NCI-H1048 (cell line): ENCODE results near the gene DOK1.

Source experiments
- DNase-seq: peaks from one replicate; lab custom pipeline; 2025; lab: John Stamatoyannopoulos, UW

Gene DOK1

GRCh38 chr2:74525717-74526648 lies 28.5 kb upstream of the DOK1 start, which contains the start of gene DQX1:
DQX1 (minus strand) TSS chr2:74526231; CDS start chr2:74525729, 502 bp downstream.
- no peak for DNase-seq

DNA sequence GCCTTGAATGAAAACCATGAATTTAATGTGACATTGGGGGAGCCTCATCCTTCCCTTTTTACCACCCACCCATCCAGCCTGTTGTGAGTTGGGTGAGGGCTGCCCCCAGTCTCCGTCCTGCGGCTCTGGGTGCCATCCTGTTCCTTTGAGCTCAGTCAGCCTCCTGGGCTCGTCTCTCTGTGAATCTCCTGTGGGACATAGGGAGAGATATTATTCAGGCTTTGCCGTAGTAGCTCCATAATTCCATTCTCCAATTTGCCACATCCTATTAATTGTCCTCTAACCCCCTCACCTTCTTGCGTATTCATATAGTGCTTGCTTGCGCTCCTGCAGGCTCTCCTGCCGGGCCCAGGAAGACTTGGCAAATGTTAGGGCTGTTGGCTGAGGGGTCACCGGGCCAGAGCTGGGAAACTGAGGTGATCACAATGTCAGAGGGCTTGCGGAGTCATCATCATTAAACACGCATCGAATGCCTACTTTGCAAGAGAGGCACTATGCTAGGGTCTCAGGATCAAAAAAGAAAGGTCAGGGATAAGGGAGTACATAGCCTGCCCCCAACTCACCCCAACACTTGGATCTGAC lies 27.8 kb upstream of the DOK1 start:
- no peak for DNase-seq

DNA sequence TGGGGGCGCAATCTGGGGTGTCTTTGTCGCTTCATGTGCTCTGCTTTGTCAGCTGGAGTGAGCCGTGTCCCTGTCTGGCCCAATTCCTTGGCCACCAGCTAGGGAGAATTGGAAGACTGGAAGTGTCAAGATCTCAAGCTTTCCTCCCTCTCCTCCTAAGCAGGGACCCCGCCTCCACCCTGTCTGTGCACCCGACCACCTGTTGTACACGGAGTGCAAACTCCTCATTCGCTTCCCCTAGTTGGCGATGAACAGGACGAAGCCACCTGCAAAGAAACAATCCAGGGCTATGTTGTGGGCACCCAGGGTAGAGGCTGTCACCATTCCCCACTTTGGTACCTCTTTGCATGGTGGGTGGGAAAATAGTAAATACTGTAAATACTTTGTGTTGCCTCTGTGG lies 26.8 kb upstream of the DOK1 start:
- DNase-seq: no peak

- DNase-seq: no peak
These were observed 25.7 kb upstream of the DOK1 start for GRCh38 chr2:74528600-74529356.

- peak; percentile 93 for DNase-seq
These were observed 24.9 kb upstream of the DOK1 start, which contains the start of the genes AUP1 and HTRA2 for GRCh38 chr2:74529357-74530238. AUP1 (minus strand) TSS chr2:74529706; CDS start chr2:74529629, 77 bp downstream. HTRA2 (plus strand) TSS chr2:74529933; CDS start chr2:74530007, 74 bp downstream.

DNA sequence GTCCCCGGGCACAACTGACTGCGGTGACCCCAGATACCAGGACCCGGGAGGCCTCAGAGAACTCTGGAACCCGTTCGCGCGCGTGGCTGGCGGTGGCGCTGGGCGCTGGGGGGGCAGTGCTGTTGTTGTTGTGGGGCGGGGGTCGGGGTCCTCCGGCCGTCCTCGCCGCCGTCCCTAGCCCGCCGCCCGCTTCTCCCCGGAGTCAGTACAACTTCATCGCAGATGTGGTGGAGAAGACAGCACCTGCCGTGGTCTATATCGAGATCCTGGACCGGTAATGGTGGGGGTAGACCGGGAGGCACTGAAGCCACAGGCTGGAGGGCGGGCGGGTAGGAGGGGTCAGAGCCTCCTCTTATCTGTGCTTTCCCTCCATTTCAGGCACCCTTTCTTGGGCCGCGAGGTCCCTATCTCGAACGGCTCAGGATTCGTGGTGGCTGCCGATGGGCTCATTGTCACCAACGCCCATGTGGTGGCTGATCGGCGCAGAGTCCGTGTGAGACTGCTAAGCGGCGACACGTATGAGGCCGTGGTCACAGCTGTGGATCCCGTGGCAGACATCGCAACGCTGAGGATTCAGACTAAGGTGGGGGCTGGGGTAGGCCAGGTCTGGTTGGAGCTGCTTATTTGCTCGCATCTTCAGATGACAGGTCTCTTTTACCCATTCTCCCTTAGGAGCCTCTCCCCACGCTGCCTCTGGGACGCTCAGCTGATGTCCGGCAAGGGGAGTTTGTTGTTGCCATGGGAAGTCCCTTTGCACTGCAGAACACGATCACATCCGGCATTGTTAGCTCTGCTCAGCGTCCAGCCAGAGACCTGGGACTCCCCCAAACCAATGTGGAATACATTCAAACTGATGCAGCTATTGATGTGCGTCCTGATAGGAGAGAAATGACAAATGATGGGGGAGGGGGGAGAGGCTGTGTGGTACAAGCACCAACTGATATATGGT lies 24.0 kb upstream of the DOK1 start:
- no peak for DNase-seq

DNA sequence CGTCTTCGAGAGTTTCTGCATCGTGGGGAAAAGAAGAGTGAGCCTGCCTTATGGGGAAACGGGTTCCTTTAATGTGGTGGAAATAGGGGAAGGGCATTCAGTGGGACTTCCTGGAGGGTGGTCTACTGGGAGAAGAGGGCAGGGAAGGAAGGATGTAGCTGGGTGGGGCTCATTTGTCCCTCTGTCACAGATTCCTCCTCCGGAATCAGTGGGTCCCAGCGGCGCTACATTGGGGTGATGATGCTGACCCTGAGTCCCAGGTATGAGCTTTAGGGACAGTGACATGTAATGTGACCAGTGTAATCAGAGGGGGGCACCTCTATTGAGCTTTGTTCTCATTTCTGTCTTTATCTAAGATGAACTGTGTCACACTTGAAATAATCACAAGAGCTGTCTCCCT lies 22.9 kb upstream of the DOK1 start:
- no peak for DNase-seq

- no peak for DNase-seq
These were observed 22.3 kb upstream of the DOK1 start for GRCh38 chr2:74532222-74532621.

DNA sequence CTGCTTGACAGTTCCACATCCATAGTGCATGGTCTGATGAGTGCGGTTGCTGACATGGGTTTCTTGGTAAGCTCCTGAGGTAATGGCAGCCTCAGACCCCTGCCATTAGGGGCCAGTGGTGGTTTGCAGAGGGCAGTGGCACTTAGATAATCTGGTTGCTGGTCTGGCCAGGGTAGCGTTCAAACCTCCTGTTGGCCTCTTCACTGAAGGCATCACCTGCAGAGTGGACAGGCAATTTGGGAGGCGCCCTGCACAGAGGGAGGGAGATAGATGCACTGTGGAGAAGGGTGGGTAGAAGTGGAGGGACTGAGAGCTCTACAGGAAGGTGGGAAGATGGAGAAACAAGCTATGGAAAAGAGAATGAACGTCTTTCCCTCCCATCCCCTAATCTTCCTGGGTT lies 21.1 kb upstream of the DOK1 start:
- DNase-seq: no peak

DNA sequence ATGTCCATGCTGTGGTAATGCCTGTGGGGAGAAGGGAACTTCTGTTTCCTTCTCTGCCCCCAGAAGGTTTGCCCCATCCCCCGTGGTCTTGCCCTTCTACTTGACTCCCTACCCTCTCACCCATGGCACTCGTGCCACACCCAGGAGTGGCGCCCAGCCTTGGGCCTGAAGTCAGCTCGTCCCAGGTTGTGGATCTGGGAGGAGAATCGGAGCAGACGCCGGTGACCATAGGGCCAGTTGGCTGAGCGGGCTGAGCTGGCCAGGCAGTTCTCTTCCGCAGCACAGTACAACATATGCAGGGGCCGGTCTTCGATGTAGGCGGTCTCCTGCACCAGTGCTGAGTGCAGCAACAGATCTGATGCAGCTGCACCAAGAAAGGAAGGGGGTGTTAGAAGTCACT lies 20.1 kb upstream of the DOK1 start:
- DNase-seq: no peak

- DNase-seq: no peak
These were observed 19.0 kb upstream of the DOK1 start for GRCh38 chr2:74535440-74535965.

DNA sequence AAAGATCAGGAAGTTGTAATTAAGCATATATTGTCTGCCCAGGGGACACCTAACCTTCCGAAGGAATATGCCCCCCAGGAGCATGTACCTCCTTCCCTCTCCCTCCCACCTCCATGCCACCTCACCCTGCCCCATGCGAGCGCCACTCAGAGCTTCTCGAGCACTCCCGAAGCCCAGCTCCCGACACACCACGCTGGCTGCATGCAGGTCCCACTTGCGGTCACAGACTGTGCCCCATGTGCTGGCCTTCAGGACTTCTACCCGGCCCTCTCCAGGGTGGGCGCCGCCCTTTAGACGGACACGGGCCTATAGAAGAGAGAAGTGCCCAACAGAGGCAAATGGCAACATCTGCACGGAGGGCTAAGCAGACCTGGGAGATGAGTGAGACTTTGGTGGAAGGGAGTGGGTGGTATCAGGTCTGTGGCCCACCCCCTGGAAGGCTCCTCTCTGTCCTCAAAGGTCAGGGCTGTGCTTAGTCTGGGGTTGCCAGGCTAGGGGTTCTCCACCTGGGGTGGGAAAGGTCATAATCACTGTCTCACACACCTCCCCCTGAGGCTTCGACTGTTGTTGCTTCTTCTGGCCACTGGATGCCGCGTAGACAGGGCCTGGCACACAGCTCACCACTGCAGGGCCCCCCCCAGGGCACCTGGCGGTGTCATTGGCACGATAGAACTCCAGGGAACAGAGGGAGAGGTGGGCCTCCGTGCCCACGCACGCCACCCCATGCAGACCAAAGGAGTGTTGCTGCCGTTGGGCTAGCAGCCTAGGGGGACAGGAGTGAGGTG lies 18.2 kb upstream of the DOK1 start:
- DNase-seq: no peak

DNA sequence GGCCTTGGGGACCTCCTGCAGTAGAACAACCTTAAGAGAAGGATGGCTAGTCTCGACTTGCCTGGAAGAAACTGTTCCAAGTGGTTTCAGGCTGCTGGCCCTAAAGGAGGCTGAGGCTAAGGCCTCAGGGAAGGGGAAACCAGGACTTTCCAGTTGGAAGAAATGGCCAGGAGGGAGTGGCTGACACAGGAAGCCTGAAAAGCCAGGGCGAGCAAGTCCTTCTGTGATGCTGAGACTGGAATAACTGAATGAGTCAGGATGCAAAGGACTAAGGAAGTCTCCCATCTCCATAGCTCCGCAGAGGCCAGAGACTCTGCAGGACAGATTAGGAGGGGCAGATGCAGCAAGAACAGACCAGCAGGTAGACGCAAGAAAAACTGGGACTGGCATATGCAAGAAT lies 17.4 kb upstream of the DOK1 start:
- no peak for DNase-seq

- DNase-seq: no peak
These were observed 15.6 kb upstream of the DOK1 start for GRCh38 chr2:74538881-74539339.

DNA sequence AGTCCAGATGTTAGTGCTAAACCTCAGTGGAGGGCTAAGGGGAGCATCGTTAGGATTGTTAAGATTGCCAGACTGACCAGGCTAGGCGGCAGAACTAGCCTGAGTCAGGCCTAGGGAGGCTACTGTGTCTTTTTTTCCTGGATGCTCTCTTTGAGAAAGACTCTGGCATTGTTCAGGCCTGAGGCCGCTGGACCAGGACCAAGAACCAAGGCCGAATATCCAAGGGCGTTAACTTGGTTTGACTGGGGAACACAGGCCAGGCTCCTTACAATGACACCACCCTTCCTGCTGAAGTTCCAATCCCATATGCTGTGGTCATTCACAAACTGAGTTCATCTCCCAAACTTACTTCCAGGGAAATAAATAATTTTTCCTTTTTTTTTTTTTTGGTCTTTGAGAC lies 14.2 kb upstream of the DOK1 start:
- no peak for DNase-seq

- no peak for DNase-seq
These were observed 11.5 kb upstream of the DOK1 start for GRCh38 chr2:74542978-74543377.

DNA sequence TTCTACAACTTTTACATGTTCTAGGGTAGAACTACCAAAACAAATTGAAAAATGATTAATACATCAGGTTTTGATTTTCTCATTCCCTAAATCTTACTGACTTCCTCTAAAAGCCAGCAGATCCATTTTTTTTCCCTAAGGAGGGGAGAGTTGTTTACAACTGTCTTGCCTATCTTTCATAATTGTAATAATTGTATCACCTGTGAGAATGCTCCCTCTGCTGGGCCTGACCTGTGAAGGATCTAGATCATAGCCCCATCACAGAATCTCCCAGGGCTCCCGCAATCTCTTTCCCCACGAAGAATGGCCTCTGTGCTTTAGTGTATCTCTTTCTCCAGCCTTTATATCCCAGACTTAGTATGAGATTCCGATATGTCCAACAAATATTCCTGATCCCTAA lies 9.9 kb upstream of the DOK1 start:
- no peak for DNase-seq

DNA sequence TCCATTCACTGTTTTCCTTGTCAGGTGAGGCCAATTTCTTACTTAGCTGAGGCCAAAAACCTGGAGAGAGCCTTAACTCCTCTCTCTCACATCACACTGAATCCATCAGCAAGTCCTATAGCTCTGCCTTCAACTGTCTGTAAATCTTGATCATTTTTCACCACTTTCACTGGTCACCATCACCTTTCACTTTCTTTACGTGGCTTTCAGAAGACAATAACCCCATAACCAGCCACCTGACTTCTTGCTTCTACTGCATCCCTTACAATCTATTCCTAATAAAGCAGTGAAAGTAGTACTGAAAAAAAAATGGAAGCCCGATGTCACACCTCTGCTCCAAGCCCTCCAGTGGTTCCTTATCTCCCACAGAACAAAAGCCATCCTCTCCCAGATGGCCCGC lies 8.5 kb upstream of the DOK1 start:
- no peak for DNase-seq

- no peak for DNase-seq
These were observed 6.1 kb upstream of the DOK1 start for GRCh38 chr2:74548285-74548899.
